IMR-90 (cell line): ENCODE data around the gene ARHGEF4.

Experiments
- POLR2A ChIP-seq: IDR thresholded peaks from 2 replicates; pipeline ENCODE4 v1.6.1; 2012; ENCODE audit warnings: mild to moderate bottlenecking, low read depth, low read length
- RCOR1 ChIP-seq: IDR thresholded peaks from 2 replicates; pipeline ENCODE4 v1.6.1; 2012; ENCODE audit warnings: mild to moderate bottlenecking, low read length, improper control_type of control experiment; ENCODE audit not compliant: insufficient replicate concordance
- TF ChIP-seq, protein P1 (sequence below): conservative IDR thresholded peaks from 2 replicates; pipeline ENCODE4 v1.5.1; 2012; ENCODE audit warnings: mild to moderate bottlenecking, low read depth, low read length, improper control_type of control experiment
- TF ChIP-seq, protein P2 (sequence below): fragments of 150-350 bp; IDR thresholded peaks from 2 replicates; pipeline ENCODE4 v1.6.1; 2017; ENCODE audit warnings: mild to moderate bottlenecking, antibody characterized with exemption, low read length, low read depth

DNA sequence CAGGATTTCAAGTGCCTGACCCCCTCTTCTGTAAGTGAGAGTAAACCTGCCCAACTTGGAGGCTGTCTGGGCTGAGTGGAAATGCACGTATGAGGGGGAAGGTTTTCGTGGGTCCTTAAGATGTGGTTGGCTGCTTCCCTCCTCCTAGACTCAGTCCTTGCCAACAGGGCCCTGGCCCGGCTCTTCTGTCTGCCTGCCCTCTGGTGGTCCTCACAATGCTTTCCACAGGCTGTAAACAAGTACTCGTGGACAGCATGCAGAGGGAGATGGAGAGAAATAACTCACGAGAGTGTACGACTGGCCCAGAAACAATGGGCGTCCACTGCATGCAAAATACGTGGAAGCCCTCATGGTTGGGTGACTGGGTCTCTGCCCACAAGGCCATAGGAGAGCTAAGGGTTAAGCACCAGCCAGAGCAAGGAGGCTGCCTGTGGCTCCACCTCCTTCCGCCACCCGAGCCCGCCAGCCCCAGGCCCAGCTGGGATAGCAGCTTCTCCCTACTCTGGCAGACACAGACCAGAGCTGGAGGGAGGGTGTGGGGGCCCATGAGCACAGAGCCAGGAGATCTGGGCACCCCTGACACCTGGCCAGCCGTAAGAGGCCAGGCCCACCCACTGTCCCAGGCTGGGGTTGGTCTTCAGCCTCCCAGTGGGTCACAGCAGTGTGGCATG is 17.0 kb upstream of the ARHGEF4 start:
- TF ChIP-seq POLR2A (no peak), RCOR1 (no peak)
- TF ChIP-seq, protein P1, sequence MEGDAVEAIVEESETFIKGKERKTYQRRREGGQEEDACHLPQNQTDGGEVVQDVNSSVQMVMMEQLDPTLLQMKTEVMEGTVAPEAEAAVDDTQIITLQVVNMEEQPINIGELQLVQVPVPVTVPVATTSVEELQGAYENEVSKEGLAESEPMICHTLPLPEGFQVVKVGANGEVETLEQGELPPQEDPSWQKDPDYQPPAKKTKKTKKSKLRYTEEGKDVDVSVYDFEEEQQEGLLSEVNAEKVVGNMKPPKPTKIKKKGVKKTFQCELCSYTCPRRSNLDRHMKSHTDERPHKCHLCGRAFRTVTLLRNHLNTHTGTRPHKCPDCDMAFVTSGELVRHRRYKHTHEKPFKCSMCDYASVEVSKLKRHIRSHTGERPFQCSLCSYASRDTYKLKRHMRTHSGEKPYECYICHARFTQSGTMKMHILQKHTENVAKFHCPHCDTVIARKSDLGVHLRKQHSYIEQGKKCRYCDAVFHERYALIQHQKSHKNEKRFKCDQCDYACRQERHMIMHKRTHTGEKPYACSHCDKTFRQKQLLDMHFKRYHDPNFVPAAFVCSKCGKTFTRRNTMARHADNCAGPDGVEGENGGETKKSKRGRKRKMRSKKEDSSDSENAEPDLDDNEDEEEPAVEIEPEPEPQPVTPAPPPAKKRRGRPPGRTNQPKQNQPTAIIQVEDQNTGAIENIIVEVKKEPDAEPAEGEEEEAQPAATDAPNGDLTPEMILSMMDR = no peak
- TF ChIP-seq, protein P2, sequence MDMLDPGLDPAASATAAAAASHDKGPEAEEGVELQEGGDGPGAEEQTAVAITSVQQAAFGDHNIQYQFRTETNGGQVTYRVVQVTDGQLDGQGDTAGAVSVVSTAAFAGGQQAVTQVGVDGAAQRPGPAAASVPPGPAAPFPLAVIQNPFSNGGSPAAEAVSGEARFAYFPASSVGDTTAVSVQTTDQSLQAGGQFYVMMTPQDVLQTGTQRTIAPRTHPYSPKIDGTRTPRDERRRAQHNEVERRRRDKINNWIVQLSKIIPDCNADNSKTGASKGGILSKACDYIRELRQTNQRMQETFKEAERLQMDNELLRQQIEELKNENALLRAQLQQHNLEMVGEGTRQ = no peak
